CD14-positive monocyte (primary cell): Measurements from ENCODE around the gene NPAS2. TPM values are rescaled to one million over a fixed set of nuclear protein-coding genes. Genes with fewer than 3 reads are reported as not detected.

Experiments
- DNase-seq, 3 donors: peaks; one replicate each; pipeline ENCODE4 v3.0.0-alpha.2; 2011 to 2022
- H2AFZ ChIP-seq: 2 replicates; pipeline ENCODE4 v1.6.0; 2012; ENCODE audit warnings: mild to moderate bottlenecking, low read depth, low read length, inconsistent platforms; ENCODE audit not compliant: insufficient read depth, poor library complexity, severe bottlenecking
- H3K27ac ChIP-seq, 2 donors: 1 replicate in 1 of 2; 2 replicates in 1 of 2; pipeline ENCODE4 v1.5.1; 2012 to 2013; ENCODE audit warnings: low read length in 2 of 2, control low read depth in 1 of 2, inconsistent platforms in 1 of 2, low read depth in 1 of 2, mild to moderate bottlenecking in 1 of 2
- H3K27me3 ChIP-seq, 2 donors: one replicate each; pipeline versions ENCODE4 v1.6.0 to v1.6.1; 2011 to 2013; ENCODE audit warnings: low read length in 2 of 2; ENCODE audit not compliant: control insufficient read depth in 2 of 2, insufficient read depth in 2 of 2
- H3K36me3 ChIP-seq, 2 donors: replicated peaks in 1 of 2; 1 replicate in 1 of 2; 2 replicates in 1 of 2; pipeline versions ENCODE4 v1.5.1 to v1.6.1; 2012 to 2013; ENCODE audit warnings: low read length in 2 of 2, control low read depth in 1 of 2, inconsistent platforms in 1 of 2, mild to moderate bottlenecking in 1 of 2; ENCODE audit not compliant: insufficient read depth in 2 of 2, control insufficient read depth in 1 of 2
- H3K4me1 ChIP-seq, 2 donors: 1 replicate in 1 of 2; 2 replicates in 1 of 2; pipeline versions ENCODE4 v1.5.1 to v1.6.1; 2012 to 2013; ENCODE audit warnings: low read length in 2 of 2, control low read depth in 1 of 2, inconsistent platforms in 1 of 2, mild to moderate bottlenecking in 1 of 2, moderate library complexity in 1 of 2; ENCODE audit not compliant: insufficient read depth in 2 of 2, control insufficient read depth in 1 of 2
- H3K4me2 ChIP-seq: replicated peaks from 2 replicates; pipeline ENCODE3; 2012; ENCODE audit warnings: low read length, moderate library complexity, mild to moderate bottlenecking; ENCODE audit not compliant: poor library complexity, severe bottlenecking; ENCODE audit errors: extremely low read depth
- H3K4me3 ChIP-seq, 3 experiments: fragments of 200-600 bp in 1 of 3; sonication (generic) in 1 of 3; replicated peaks in 1 of 3; 1 replicate in 2 of 3; 2 replicates in 1 of 3; pipeline ENCODE4 v1.5.1; 2011 to 2013; ENCODE audit warnings: low read length in 3 of 3, mild to moderate bottlenecking in 3 of 3, control low read depth in 2 of 3, low read depth in 2 of 3, inconsistent platforms in 1 of 3, moderate library complexity in 1 of 3
- H3K79me2 ChIP-seq: 2 replicates; pipeline ENCODE4 v1.6.0; 2012; ENCODE audit warnings: mild to moderate bottlenecking, control low read depth, inconsistent platforms, low read length, moderate library complexity; ENCODE audit not compliant: insufficient read depth
- H3K9ac ChIP-seq: 2 replicates; pipeline ENCODE4 v1.6.0; 2017; ENCODE audit warnings: low read length, mild to moderate bottlenecking; ENCODE audit not compliant: insufficient read depth, poor library complexity, severe bottlenecking
- H3K9me3 ChIP-seq, 2 donors: replicated peaks in 1 of 2; 1 replicate in 1 of 2; 2 replicates in 1 of 2; pipeline versions ENCODE4 v1.5.1 to v1.6.1; 2012 to 2013; ENCODE audit warnings: low read length in 2 of 2, control low read depth in 1 of 2; ENCODE audit not compliant: control insufficient read depth in 1 of 2, insufficient read depth in 1 of 2
- H4K20me1 ChIP-seq: 2 replicates; pipeline ENCODE4 v1.6.0; 2012; ENCODE audit warnings: mild to moderate bottlenecking, low read length, control low read depth, moderate library complexity; ENCODE audit not compliant: insufficient read depth
- H3K27ac Mint-ChIP-seq, 7 donors: one replicate each; pipeline ENCODE4 v1.8.0; 2020; ENCODE audit warnings: mild to moderate bottlenecking in 7 of 7, mixed read lengths in 7 of 7, moderate library complexity in 6 of 7, inconsistent platforms in 2 of 7
- H3K27me3 Mint-ChIP-seq, 3 donors: one replicate each; pipeline ENCODE4 v1.8.0; 2021 to 2022; ENCODE audit warnings: low read depth in 3 of 3, mild to moderate bottlenecking in 3 of 3, mixed read lengths in 3 of 3, moderate library complexity in 3 of 3, inconsistent platforms in 1 of 3
- H3K36me3 Mint-ChIP-seq, 2 donors: one replicate each; pipeline ENCODE4 v1.8.0; 2020; ENCODE audit warnings: mixed read lengths in 2 of 2, inconsistent platforms in 1 of 2, mild to moderate bottlenecking in 1 of 2
- H3K4me1 Mint-ChIP-seq: one replicate; pipeline ENCODE4 v1.8.0; 2020; ENCODE audit warnings: mild to moderate bottlenecking, mixed read lengths
- H3K4me3 Mint-ChIP-seq, 2 donors: one replicate each; pipeline ENCODE4 v1.8.0; 2020; ENCODE audit warnings: mild to moderate bottlenecking in 2 of 2, mixed read lengths in 2 of 2, moderate library complexity in 1 of 2
- H3K9me3 Mint-ChIP-seq, 7 donors: one replicate each; pipeline ENCODE4 v1.8.0; 2020 to 2022; ENCODE audit warnings: mixed read lengths in 7 of 7, mild to moderate bottlenecking in 6 of 7, moderate library complexity in 6 of 7, inconsistent platforms in 2 of 7
- WGBS: methylation state at CpG from one replicate; pipeline ENCODE4 v1.1.5; 2013; ENCODE audit warnings: missing lambda C conversion rate; ENCODE audit not compliant: insufficient coverage; 5-methylcytosine and 5-hydroxymethylcytosine counted together
- intact Hi-C, 2 donors: fragments of 100-400 bp; cut with micrococcal nuclease; formaldehyde crosslinking; loops; one replicate each; pipeline versions ENCODE4 v1.15.0 to v1.15.1; 2023
- polyA plus RNA-seq, 3 donors: library from polyadenylated mRNA; depleted of rRNA in 1 of 3; unstranded in 2 of 3; stranded (reverse) in 1 of 3; fragments of 300-500 nt in 2 of 3; fragments of >200 nt in 1 of 3; fragmentation: Illumina TruSeq in 2 of 3; gene quantifications; 1 replicate in 2 of 3; 2 replicates in 1 of 3; pipeline ENCODE4 v1.2.3, GENCODE V29; 2012 to 2021
- TF ChIP-seq, protein P1 (sequence below): fragments of 200-600 bp; IDR thresholded peaks from one replicate; pipeline ENCODE4 v1.8.0; 2022; ENCODE audit warnings: antibody characterized with exemption, mild to moderate bottlenecking

NPAS2 gene
- polyA plus RNA-seq, 3 donors, result not detected

DNA sequence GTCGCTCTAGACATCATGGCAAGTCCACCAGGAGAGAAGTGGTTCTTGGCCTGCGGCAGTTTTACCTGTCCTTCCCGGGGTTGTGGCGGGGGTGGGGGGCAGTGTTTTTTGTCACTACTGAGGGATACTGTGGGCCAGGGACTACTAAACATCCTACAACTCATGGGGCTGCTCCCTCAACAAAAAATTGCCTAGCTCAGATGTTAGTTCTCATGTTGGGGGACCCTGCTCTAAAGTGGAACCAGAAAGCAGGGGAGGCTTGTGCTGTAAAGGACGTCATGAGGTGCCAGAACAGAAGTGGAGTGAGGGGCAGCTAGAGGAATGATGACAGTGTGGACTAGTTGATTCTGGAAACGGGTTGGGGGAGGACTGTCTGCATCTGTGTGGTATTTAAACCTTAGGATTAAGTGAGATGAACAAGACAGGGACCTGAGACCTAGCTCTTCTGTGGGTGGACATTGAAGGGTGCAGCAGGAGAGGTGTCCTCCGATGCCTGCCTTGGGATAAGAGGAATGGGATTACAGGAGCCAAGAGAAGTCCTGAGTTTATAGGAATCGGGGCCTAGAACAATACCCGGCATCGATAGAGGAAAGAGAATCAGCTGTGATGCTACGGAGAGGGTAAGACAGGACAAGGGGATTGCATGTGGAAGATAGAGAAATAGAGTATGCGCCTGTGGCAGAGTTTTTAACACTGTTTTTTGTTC, 184.8 kb downstream of the NPAS2 start:
- peaks cover 18 to 28% of the 10 kb centered on the region in 2 donors for H3K4me1 ChIP-seq
- no peak overlapping the region for H3K4me2 ChIP-seq
- H3K36me3 Mint-ChIP-seq, result peaks cover 52 to 59% of the 10 kb centered on the region in 2 donors
- H3K4me3 ChIP-seq, result no peak overlapping the region
- DNase-seq, result no peak
- peaks cover 55 to 65% of the 10 kb centered on the region in 2 donors for H3K36me3 ChIP-seq
- H3K27me3 Mint-ChIP-seq, result peaks cover under 1 to 4% (median under 1%) of the 10 kb centered on the region in 3 donors
- H3K9me3 ChIP-seq, result no peaks in the 10 kb centered on the region
- H3K27ac ChIP-seq, result no peak overlapping the region
- H2AFZ ChIP-seq, result no peak overlapping the region
- no peak overlapping the region for H3K4me3 Mint-ChIP-seq
- intact Hi-C loops, result no loop called here
- H3K9me3 Mint-ChIP-seq, result peaks cover 0 to 2% (median 0%) of the 10 kb centered on the region in 7 donors
- TF ChIP-seq, protein P1, sequence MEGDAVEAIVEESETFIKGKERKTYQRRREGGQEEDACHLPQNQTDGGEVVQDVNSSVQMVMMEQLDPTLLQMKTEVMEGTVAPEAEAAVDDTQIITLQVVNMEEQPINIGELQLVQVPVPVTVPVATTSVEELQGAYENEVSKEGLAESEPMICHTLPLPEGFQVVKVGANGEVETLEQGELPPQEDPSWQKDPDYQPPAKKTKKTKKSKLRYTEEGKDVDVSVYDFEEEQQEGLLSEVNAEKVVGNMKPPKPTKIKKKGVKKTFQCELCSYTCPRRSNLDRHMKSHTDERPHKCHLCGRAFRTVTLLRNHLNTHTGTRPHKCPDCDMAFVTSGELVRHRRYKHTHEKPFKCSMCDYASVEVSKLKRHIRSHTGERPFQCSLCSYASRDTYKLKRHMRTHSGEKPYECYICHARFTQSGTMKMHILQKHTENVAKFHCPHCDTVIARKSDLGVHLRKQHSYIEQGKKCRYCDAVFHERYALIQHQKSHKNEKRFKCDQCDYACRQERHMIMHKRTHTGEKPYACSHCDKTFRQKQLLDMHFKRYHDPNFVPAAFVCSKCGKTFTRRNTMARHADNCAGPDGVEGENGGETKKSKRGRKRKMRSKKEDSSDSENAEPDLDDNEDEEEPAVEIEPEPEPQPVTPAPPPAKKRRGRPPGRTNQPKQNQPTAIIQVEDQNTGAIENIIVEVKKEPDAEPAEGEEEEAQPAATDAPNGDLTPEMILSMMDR, result no peak
- peaks cover 36% of the 10 kb centered on the region for H3K4me1 Mint-ChIP-seq
- peak overlapping the region in 6 of 7 donors; percentile 4 to 86 (median 46) for H3K27ac Mint-ChIP-seq
- H3K79me2 ChIP-seq, result peaks cover 53% of the 10 kb centered on the region
- no peak overlapping the region for H3K9ac ChIP-seq
- peaks cover 70% of the 10 kb centered on the region for H4K20me1 ChIP-seq
- WGBS, result 90% methylated on average over 9 of the region's 12 CpGs
- H3K27me3 ChIP-seq, result no peaks in the 10 kb centered on the region

GRCh38 chr2:101006065-101006715, 186.3 kb downstream of the NPAS2 start:
- no peaks in the 10 kb centered on the region for H3K9me3 ChIP-seq
- H3K9ac ChIP-seq, result no peak overlapping the region
- no peak overlapping the region for H3K4me3 ChIP-seq
- H3K79me2 ChIP-seq, result peaks cover 56% of the 10 kb centered on the region
- Mint-ChIP-seq H3K4me3 (no peak overlapping the region), H3K9me3 (peaks cover 0 to 2% (median 0%) of the 10 kb centered on the region in 7 donors), H3K27me3 (peaks cover 0 to 3% (median 0%) of the 10 kb centered on the region in 3 donors), H3K4me1 (peaks cover 36% of the 10 kb centered on the region), H3K27ac (no peak overlapping the region), H3K36me3 (peaks cover 64 to 73% of the 10 kb centered on the region in 2 donors)
- WGBS, result no CpG with 5 or more reads among the region's 4 CpGs
- TF ChIP-seq, protein P1, result no peak
- peaks cover 85% of the 10 kb centered on the region for H4K20me1 ChIP-seq
- peaks cover 18 to 28% of the 10 kb centered on the region in 2 donors for H3K4me1 ChIP-seq
- H3K27ac ChIP-seq, result peak overlapping the region in 1 of 2 donors; percentile 29
- no peak overlapping the region for H2AFZ ChIP-seq
- H3K27me3 ChIP-seq, result no peaks in the 10 kb centered on the region
- no peak overlapping the region for H3K4me2 ChIP-seq
- H3K36me3 ChIP-seq, result peaks cover 66 to 80% of the 10 kb centered on the region in 2 donors
- intact Hi-C loops, result no loop called here
- no peak for DNase-seq
